Brain microvascular endothelial cell (primary cell): Measurements from ENCODE around the gene OLAH.
A peak's percentile ranks its signal among the peaks of the same experiment; 100 is the strongest.
"Not testable (repeated sequence)": the region's sequence is repeated elsewhere in the genome, so short reads cannot be mapped to it uniquely, and the experiment has no call there.

Source experiments
- DNase-seq: peaks from one replicate; pipeline ENCODE4 v3.0.0-alpha.2; 2020
- H3K27ac ChIP-seq: fragments of 250-450 bp; sonication (Bioruptor Pico); 2 replicates; pipeline ENCODE4 v1.5.1; 2020; ENCODE audit warnings: mild to moderate bottlenecking, moderate library complexity
- H3K27me3 ChIP-seq: fragments of 250-450 bp; sonication (Bioruptor Pico); replicated peaks from 2 replicates; pipeline ENCODE4 v1.5.1; 2020; ENCODE audit warnings: mild to moderate bottlenecking
- H3K36me3 ChIP-seq: fragments of 250-450 bp; sonication (Bioruptor Pico); replicated peaks from 2 replicates; pipeline ENCODE4 v1.5.1; 2020; ENCODE audit warnings: mild to moderate bottlenecking
- H3K4me3 ChIP-seq: 2 replicates; pipeline ENCODE4 v1.5.1; 2011; ENCODE audit warnings: low read depth, mild to moderate bottlenecking, control low read depth, low read length, moderate library complexity
- in situ Hi-C: cut with HindIII; loops from 2 replicates; pipeline ENCODE4 v1.10.0; 2017; ENCODE audit warnings: low sequenced_read_pairs, low pct_ligation_motif_present
- TF ChIP-seq, protein P1 (sequence below): IDR thresholded peaks from 2 replicates; pipeline ENCODE4 v1.5.1; 2011; ENCODE audit warnings: low read depth, mild to moderate bottlenecking, moderate library complexity, low read length, control low read depth, inconsistent platforms; ENCODE audit errors: missing control alignments

Gene OLAH

DNA sequence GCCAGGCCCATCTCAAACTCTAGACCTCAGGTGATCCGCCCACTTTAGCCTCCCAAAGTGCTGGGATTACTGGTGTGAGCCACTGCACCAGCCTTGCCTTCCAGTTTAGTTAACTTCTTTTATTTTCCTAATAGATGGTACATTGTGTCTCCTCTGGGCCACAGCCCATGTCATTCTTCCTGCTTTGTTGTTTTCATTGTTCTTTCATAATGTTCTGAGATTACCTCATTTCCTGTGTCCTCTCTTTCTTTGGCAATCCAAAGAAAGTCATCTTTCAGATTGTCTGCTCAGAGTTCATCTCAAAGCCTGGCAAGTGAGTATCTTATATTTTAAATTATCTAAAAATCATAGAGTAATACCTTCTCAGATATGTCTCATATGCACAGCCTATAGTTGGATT lies at the start of gene OLAH:
TSS of gene OLAH (plus strand) at position 270 of the 400 bp plus-strand sequence. CDS start 3,346 bp downstream, outside the sequence.
- TF ChIP-seq, protein P1, sequence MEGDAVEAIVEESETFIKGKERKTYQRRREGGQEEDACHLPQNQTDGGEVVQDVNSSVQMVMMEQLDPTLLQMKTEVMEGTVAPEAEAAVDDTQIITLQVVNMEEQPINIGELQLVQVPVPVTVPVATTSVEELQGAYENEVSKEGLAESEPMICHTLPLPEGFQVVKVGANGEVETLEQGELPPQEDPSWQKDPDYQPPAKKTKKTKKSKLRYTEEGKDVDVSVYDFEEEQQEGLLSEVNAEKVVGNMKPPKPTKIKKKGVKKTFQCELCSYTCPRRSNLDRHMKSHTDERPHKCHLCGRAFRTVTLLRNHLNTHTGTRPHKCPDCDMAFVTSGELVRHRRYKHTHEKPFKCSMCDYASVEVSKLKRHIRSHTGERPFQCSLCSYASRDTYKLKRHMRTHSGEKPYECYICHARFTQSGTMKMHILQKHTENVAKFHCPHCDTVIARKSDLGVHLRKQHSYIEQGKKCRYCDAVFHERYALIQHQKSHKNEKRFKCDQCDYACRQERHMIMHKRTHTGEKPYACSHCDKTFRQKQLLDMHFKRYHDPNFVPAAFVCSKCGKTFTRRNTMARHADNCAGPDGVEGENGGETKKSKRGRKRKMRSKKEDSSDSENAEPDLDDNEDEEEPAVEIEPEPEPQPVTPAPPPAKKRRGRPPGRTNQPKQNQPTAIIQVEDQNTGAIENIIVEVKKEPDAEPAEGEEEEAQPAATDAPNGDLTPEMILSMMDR: no peak
- H3K27me3 ChIP-seq: no peaks in the 10 kb centered on the region
- DNase-seq: peak; percentile 39
- peak within 1 kb of the TSS; percentile 49 for H3K27ac ChIP-seq
- H3K4me3 ChIP-seq: peak within 1 kb of the TSS; percentile 13
- in situ Hi-C loops: no loop called here
- H3K36me3 ChIP-seq: no peaks in the 10 kb centered on the region

DNA sequence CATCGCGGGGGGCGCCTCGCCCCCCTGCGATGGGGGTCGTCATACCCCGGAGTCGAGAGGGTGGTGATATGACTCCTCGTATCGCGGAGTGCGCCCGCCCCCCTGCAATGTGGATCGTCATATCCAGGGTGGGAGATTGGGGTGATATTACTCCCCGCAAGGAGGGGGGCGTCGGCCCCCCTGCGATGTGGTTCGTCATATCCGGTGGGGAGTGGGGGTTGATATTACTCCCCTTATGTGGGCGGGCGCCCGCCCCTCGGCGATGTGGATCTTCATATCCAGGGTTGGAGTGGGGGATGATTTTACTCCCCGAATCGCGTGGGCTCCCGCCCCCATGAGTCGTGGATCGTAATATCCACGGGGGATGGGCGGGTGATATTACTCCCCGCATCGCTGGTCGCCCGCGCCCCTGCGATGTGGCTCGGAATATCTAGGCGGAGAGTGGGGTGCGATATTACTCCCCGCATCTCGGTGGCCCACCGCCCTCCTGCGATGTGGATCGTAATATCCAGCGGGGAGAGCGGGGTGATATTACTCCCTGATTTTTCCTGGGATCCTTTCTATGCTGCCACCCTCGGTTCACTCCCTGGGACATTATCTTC lies 47.7 kb upstream of the OLAH start:
- H3K27me3 ChIP-seq: no peaks in the 10 kb centered on the region
- TF ChIP-seq, protein P1: no peak
- in situ Hi-C loops: no loop called here
- no peaks in the 10 kb centered on the region for H3K36me3 ChIP-seq
- no peak for DNase-seq
- H3K4me3 ChIP-seq: peak overlapping the region; percentile 49
- H3K27ac ChIP-seq: no peak overlapping the region

DNA sequence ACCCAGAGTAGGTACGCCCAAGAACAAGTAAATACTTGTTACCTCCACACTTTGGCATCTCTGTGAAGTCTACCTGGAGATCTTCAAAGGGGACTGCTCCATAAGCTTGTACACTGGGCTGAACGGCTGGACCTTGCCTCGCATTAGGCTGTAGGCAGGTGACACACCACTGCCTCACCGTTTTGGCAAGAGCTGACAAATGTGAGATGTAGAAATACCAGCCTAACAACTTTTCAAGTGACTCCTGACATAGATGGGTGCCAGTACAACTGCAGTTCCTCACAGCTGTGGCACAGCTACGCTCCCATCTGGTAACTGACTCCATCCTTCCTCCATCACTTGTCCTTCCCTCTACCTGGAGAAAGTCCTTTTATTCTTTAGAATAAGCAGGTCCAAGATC lies 30.2 kb upstream of the OLAH start:
- DNase-seq, H3K27ac ChIP-seq, H3K27me3 ChIP-seq, H3K4me3 ChIP-seq, in situ Hi-C loops, H3K36me3 ChIP-seq: not testable (repeated sequence)

DNA sequence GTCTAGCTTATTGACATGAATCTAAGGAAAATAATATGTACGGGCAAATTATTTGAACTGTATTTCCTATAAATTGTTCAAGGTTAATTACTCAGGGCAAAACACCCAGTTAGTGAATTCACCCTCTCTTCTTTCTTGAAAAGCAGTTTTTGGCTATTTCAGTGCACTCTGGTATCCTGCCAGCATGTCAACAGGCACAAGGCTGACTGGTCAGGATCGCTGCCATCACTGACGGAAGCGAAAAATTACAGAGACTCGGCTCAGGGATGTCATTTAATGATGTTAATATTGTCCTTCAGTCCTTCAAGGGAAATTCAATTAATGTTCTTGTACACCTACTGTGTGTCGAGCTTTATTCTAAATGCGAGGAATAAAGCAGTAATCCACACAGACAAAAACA lies 28.3 kb upstream of the OLAH start:
- H3K36me3 ChIP-seq: no peaks in the 10 kb centered on the region
- no peaks in the 10 kb centered on the region for H3K27me3 ChIP-seq
- H3K27ac ChIP-seq: no peak overlapping the region
- no peak overlapping the region for H3K4me3 ChIP-seq
- TF ChIP-seq, protein P1: no peak
- no peak for DNase-seq
- in situ Hi-C loops: no loop called here

DNA sequence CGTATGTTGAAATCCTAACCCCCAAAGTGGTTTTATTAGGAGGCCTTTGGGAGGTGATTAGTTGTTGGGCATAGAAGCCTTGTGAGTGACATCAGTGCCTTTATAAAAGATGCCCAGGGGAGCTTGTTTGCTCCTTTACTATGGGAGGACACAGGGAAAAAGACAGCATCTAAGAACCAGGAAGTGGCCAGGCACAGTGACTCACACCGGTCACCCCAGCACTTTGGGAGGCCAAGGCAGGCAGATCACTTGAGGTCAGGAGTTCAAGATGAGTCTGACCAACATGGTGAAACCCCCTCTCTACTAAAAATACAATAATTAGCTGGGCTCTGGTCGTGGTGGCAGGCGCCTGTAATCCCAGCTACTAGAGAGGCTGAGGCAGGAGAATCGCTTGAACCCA lies 22.8 kb upstream of the OLAH start:
- H3K4me3 ChIP-seq, in situ Hi-C loops, H3K36me3 ChIP-seq, H3K27ac ChIP-seq, H3K27me3 ChIP-seq: not testable (repeated sequence)
- peak; percentile 44 for DNase-seq

DNA sequence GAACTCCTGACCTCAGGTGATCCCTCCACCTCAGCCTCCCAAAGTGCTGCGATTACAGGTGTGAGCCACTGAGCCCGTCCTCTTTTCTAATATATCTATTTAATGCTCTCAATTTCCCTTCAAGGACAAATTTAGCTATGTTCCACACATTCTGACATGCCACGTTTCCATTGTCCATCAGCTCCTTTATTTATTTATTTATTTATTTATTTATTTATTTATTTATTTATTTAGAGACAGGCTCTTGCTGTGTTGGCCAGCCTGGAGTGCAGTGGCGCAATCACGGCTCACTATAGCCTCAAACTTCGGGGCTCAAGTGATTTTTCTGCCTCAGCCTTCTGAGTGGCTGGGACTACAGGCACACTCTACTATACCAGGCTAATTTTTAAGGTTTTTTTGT lies 20.7 kb upstream of the OLAH start:
- in situ Hi-C loops, H3K4me3 ChIP-seq, H3K36me3 ChIP-seq, H3K27ac ChIP-seq, DNase-seq, H3K27me3 ChIP-seq: not testable (repeated sequence)

DNA sequence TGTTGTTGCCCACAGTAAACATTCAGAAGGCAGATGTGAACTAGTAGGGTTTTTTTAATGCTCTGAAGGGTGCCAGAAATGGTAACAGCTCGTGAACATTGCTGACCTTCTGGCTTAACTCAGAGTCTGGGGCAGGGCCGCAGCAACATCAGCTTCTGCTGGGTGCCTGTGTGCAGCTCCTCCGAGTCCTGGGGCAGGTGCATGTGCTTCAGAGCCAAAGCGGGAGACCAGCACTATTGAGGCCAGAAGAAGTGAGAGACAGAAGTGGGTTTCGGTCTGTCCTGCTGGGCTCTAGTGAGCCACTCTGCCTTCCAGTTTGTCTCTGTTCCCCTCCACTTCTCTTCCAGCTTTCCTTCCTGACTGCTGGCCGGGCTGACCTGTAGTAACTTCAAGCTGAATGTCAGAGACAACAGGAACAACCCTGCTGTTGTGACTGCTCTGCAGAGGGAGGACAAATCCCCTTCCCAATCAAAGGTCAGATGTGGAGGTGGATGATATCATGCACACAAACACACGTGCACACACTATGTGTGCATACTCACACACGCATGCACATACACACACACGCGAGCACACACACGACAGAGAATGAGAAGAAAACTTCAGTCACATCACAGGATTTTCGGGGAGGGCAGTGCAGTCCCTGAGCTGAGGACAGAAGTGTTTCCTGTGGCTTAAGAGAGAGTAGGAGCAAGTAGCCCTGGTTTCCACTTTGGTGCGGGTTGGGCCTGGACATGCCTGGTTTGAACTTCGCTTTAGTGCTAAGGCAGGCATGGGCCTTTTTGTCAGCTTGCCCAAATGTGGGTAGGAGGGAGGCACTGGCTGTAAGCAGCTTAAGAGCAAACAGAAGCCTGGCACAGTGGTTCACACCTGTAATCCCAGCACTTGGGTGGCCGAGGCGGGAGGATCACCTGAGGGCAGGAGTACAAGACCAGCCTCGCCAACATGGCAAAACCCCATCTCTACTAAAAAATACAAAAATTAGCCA lies 19.4 kb upstream of the OLAH start:
- in situ Hi-C loops, H3K36me3 ChIP-seq: not testable (repeated sequence)

DNA sequence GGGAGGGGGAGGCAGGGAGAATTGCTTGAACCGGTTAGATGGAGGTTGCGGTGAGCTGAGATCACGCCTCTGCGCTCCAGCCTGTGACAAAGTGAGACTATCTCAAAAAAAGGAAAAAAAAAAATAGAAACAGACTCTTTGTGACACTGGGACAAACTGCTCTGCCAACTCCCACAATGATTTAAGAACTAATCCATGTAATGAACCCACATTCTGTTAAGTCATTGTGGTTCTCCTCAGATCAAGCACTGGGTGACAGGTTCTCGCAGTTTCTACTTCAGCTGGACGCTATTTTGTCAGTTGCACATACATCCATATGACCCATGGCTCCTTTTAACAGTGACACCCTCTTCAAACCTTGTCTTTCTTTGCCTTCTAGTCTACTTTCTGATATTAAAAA lies 18.7 kb upstream of the OLAH start:
- H3K4me3 ChIP-seq, H3K36me3 ChIP-seq, H3K27ac ChIP-seq, H3K27me3 ChIP-seq, DNase-seq, in situ Hi-C loops: not testable (repeated sequence)

More for the DNA sequence above, 19.4 kb upstream of the OLAH start:
- H3K27ac ChIP-seq, H3K4me3 ChIP-seq, H3K27me3 ChIP-seq, DNase-seq: not testable (repeated sequence)
